H9 (cell line): ENCODE data around the gene TXNL4A. TPM values are rescaled to one million over a fixed set of nuclear protein-coding genes. Genes with fewer than 3 reads are reported as not detected.
A peak's percentile ranks its signal among the peaks of the same experiment; 100 is the strongest.

Source experiments
- DNase-seq: peaks from one replicate; pipeline ENCODE4 v3.0.0-alpha.2; 2017
- H2AFZ ChIP-seq: one replicate; pipeline ENCODE4 v1.6.1; 2013; ENCODE audit warnings: mild to moderate bottlenecking, low read length, control low read depth, moderate library complexity
- H2AK5ac ChIP-seq: 2 replicates; pipeline ENCODE4 v1.6.1; 2013; ENCODE audit warnings: low read length, control low read depth, mixed read lengths; ENCODE audit not compliant: insufficient read length
- H2BK120ac ChIP-seq: one replicate; pipeline ENCODE4 v1.6.1; 2013; ENCODE audit warnings: low read depth, mild to moderate bottlenecking, low read length, control low read depth, inconsistent platforms; ENCODE audit not compliant: poor library complexity, severe bottlenecking
- H2BK12ac ChIP-seq: 2 replicates; pipeline ENCODE4 v1.6.1; 2013; ENCODE audit warnings: low read length, control low read depth, mixed read lengths, low read depth; ENCODE audit not compliant: insufficient read length
- H2BK15ac ChIP-seq: 2 replicates; pipeline ENCODE4 v1.6.1; 2013; ENCODE audit warnings: low read depth, low read length, control low read depth
- H2BK20ac ChIP-seq: one replicate; pipeline ENCODE4 v1.6.1; 2013; ENCODE audit warnings: low read depth, mild to moderate bottlenecking, low read length, control low read depth, inconsistent platforms; ENCODE audit not compliant: poor library complexity, severe bottlenecking
- H2BK5ac ChIP-seq: 2 replicates; pipeline ENCODE4 v1.6.1; 2013; ENCODE audit warnings: low read length, control low read depth, mixed read lengths; ENCODE audit not compliant: insufficient read length
- H3K14ac ChIP-seq: 2 replicates; pipeline ENCODE4 v1.6.1; 2013; ENCODE audit warnings: low read length, control low read depth; ENCODE audit not compliant: insufficient read depth
- H3K18ac ChIP-seq: 2 replicates; pipeline ENCODE4 v1.6.1; 2013; ENCODE audit warnings: low read depth, mild to moderate bottlenecking, mixed read lengths, low read length, control low read depth; ENCODE audit not compliant: insufficient read length
- H3K23ac ChIP-seq: 2 replicates; pipeline ENCODE4 v1.6.1; 2013; ENCODE audit warnings: low read length, control low read depth, mixed read lengths, low read depth; ENCODE audit not compliant: insufficient read length
- H3K23me2 ChIP-seq: 2 replicates; pipeline ENCODE4 v1.6.1; 2013; ENCODE audit warnings: low read depth, mild to moderate bottlenecking, mixed read lengths, low read length, control low read depth; ENCODE audit not compliant: insufficient read length, poor library complexity, severe bottlenecking
- H3K27ac ChIP-seq: 2 replicates; pipeline ENCODE4 v1.5.1; 2013; ENCODE audit warnings: low read length, control low read depth, mixed read lengths, low read depth; ENCODE audit not compliant: insufficient read length
- H3K27me3 ChIP-seq: 2 replicates; pipeline ENCODE4 v1.6.1; 2013; ENCODE audit warnings: low read length, control low read depth, inconsistent platforms; ENCODE audit not compliant: insufficient read depth
- H3K4ac ChIP-seq: 2 replicates; pipeline ENCODE4 v1.6.1; 2013; ENCODE audit warnings: low read depth, mild to moderate bottlenecking, control low read depth, inconsistent platforms, low read length, moderate library complexity
- H3K4me1 ChIP-seq: 2 replicates; pipeline ENCODE4 v1.6.1; 2013; ENCODE audit warnings: low read length, control low read depth, inconsistent platforms; ENCODE audit not compliant: insufficient read depth
- H3K4me2 ChIP-seq: 2 replicates; pipeline ENCODE4 v1.6.1; 2013; ENCODE audit warnings: low read length, control low read depth, mixed read lengths; ENCODE audit not compliant: insufficient read length, insufficient read depth
- H3K56ac ChIP-seq: 2 replicates; pipeline ENCODE4 v1.6.1; 2013; ENCODE audit warnings: low read depth, mild to moderate bottlenecking, mixed read lengths, low read length, control low read depth; ENCODE audit not compliant: insufficient read length
- H3K79me1 ChIP-seq: 2 replicates; pipeline ENCODE4 v1.6.1; 2013; ENCODE audit warnings: low read depth, mild to moderate bottlenecking, moderate library complexity, low read length, control low read depth, inconsistent platforms; ENCODE audit not compliant: insufficient read depth, poor library complexity, severe bottlenecking
- H3K79me2 ChIP-seq: 2 replicates; pipeline ENCODE4 v1.6.1; 2013; ENCODE audit warnings: low read length, control low read depth, inconsistent platforms; ENCODE audit not compliant: insufficient read depth
- H3K9ac ChIP-seq: 2 replicates; pipeline ENCODE4 v1.6.1; 2013; ENCODE audit warnings: low read length, control low read depth, mixed read lengths; ENCODE audit not compliant: insufficient read length; ENCODE audit errors: extremely low read depth
- H3K9me3 ChIP-seq: one replicate; pipeline ENCODE4 v1.6.1; 2013; ENCODE audit warnings: low read depth, low read length, inconsistent platforms; ENCODE audit not compliant: control insufficient read depth
- H3T11ph ChIP-seq: one replicate; pipeline ENCODE4 v1.6.1; 2013; ENCODE audit warnings: mild to moderate bottlenecking, low read length, control low read depth, inconsistent platforms
- H4K20me1 ChIP-seq: one replicate; pipeline ENCODE4 v1.6.1; 2013; ENCODE audit not compliant: control insufficient read depth, insufficient read length, insufficient read depth
- H4K5ac ChIP-seq: 2 replicates; pipeline ENCODE4 v1.6.1; 2013; ENCODE audit warnings: low read depth, mild to moderate bottlenecking, mixed read lengths, low read length, control low read depth; ENCODE audit not compliant: insufficient read length
- H4K8ac ChIP-seq: replicated peaks from 2 replicates; pipeline ENCODE4 v1.6.1; 2013; ENCODE audit warnings: low read length, control low read depth, mixed read lengths, low read depth; ENCODE audit not compliant: insufficient read length
- H4K91ac ChIP-seq: 2 replicates; pipeline ENCODE4 v1.6.1; 2013; ENCODE audit warnings: low read depth, mild to moderate bottlenecking, moderate library complexity, mixed read lengths, low read length, control low read depth; ENCODE audit not compliant: insufficient read length
- H3K27ac Mint-ChIP-seq, 3 experiments: 2 replicates in 2 of 3; 3 replicates in 1 of 3; pipeline ENCODE4 v1.8.0; 2020 to 2021; ENCODE audit warnings: mixed read lengths in 3 of 3, mild to moderate bottlenecking in 1 of 3, moderate library complexity in 1 of 3
- H3K27me3 Mint-ChIP-seq: 2 replicates; pipeline ENCODE4 v1.8.0; 2021; ENCODE audit warnings: low read depth, mild to moderate bottlenecking, moderate library complexity, mixed read lengths
- H3K36me3 Mint-ChIP-seq, 3 experiments: 2 replicates in 2 of 3; 3 replicates in 1 of 3; pipeline ENCODE4 v1.8.0; 2020 to 2021; ENCODE audit warnings: low read depth in 3 of 3, mixed read lengths in 3 of 3; ENCODE audit not compliant: insufficient read depth in 1 of 3
- H3K4me1 Mint-ChIP-seq, 2 experiments: 2 replicates each; pipeline ENCODE4 v1.8.0; 2020; ENCODE audit warnings: mixed read lengths in 2 of 2
- H3K4me3 Mint-ChIP-seq, 2 experiments: 2 replicates in 1 of 2; 3 replicates in 1 of 2; pipeline ENCODE4 v1.8.0; 2020 to 2021; ENCODE audit warnings: mild to moderate bottlenecking in 2 of 2, mixed read lengths in 2 of 2, moderate library complexity in 1 of 2
- H3K9me3 Mint-ChIP-seq, 2 experiments: 2 replicates in 1 of 2; 3 replicates in 1 of 2; pipeline ENCODE4 v1.8.0; 2020; ENCODE audit warnings: mild to moderate bottlenecking in 2 of 2, mixed read lengths in 2 of 2, moderate library complexity in 1 of 2
- CTCF ChIP-seq: fragments of 200-600 bp; sonication (generic); conservative IDR thresholded peaks from 3 replicates; pipeline ENCODE4 v1.8.0; 2021; ENCODE audit warnings: antibody characterized with exemption, mild to moderate bottlenecking
- WGBS: extraction: QIAGEN DNeasy Blood & Tissue Kit; methylation state at CpG from one replicate; pipeline ENCODE4 v1.1.7; 2013; ENCODE audit warnings: missing lambda C conversion rate, low lambda C conversion rate, mixed read lengths; ENCODE audit not compliant: insufficient read length; ENCODE audit errors: extremely low coverage; 5-methylcytosine and 5-hydroxymethylcytosine counted together
- total RNA-seq: library from RNA; stranded (reverse); gene quantifications from 2 replicates; pipeline ENCODE4 v1.2.1, GENCODE V29; 2021

TXNL4A gene
- total RNA-seq, 1 experiment from 2014 or later, result 163 TPM

- peaks cover 41% of the 10 kb centered on the region for H3K79me2 ChIP-seq
- no peak overlapping the region for H3K27ac ChIP-seq
- H2BK15ac ChIP-seq, result no peak overlapping the region
- WGBS, result no CpG with 5 or more reads among the region's 48 CpGs
- Mint-ChIP-seq H3K4me1 (peaks cover 24 to 26% of the 10 kb centered on the region in 2 experiments), H3K4me3 (peak overlapping the region; percentile 82 to 90), H3K27me3 (no peaks in the 10 kb centered on the region), H3K9me3 (no peaks in the 10 kb centered on the region), H3K27ac (peak overlapping the region in 1 of 3 experiments; percentile 89; a peak in 2 of 7 replicates), H3K36me3 (peaks cover 19 to 33% (median 22%) of the 10 kb centered on the region in 3 experiments)
- H2AK5ac ChIP-seq, result no peak overlapping the region
- peak overlapping the region; percentile 93; the same call in 1 of the 2 replicates for H3K14ac ChIP-seq
- H3K23me2 ChIP-seq, result peaks cover 8% of the 10 kb centered on the region
- H3K4ac ChIP-seq, result no peak overlapping the region
- H3K9me3 ChIP-seq, result no peaks in the 10 kb centered on the region
- peak; percentile 75 for DNase-seq
- H3K9ac ChIP-seq, result peak overlapping the region; percentile 91
- H2BK120ac ChIP-seq, result no peak overlapping the region
- peak overlapping the region; percentile 39 for H3K4me2 ChIP-seq
- peak; percentile 44; the same call in 2 of the 3 replicates for TF ChIP-seq CTCF
- no peaks in the 10 kb centered on the region for H4K20me1 ChIP-seq
- H2BK20ac ChIP-seq, result no peak overlapping the region
- H3K27me3 ChIP-seq, result no peaks in the 10 kb centered on the region
- H2BK12ac ChIP-seq, result no peak overlapping the region
- H3K18ac ChIP-seq, result peak overlapping the region; percentile 90
- no peak overlapping the region for H2AFZ ChIP-seq
- no peak overlapping the region for H4K8ac ChIP-seq
- H3K23ac ChIP-seq, result no peak overlapping the region
- H4K5ac ChIP-seq, result no peak overlapping the region
- no peaks in the 10 kb centered on the region; the same call in 1 of the 2 replicates for H3K4me1 ChIP-seq
- no peak overlapping the region for H4K91ac ChIP-seq
- H3K79me1 ChIP-seq, result peaks cover 3% of the 10 kb centered on the region
- H2BK5ac ChIP-seq, result no peak overlapping the region
- H3T11ph ChIP-seq, result no peak overlapping the region
- H3K56ac ChIP-seq, result no peak overlapping the region
Observed at GRCh38 chr18:79988071-79988450, 302 bp downstream of the TXNL4A start.
